ENCODE data around the gene CRIM1. TPM values are rescaled to one million over a fixed set of nuclear protein-coding genes. Genes with fewer than 3 reads are reported as not detected.
A peak's percentile ranks its signal among the peaks of the same experiment; 100 is the strongest.

The CRIM1 gene
- total RNA-seq, 1 donor from 2014 or later = 105 TPM

DNA sequence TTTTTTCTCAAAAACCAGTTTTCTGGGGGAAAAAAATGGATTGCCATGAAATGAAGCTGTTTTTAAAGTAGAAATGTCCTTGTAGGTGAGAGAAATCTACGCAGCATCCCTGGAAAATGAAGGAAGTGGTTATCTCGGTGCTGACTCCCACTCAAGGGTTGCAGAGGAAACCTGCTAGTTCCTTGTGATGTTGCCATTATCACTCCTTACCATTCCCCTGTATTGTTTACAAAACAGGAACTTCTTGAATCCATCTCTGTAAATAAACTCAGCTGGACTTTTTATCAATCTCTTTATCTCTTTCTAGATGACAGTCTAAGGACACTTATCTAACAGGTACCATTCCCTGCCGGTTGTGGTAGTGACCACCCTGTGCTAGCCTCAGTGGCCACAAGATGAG, 181.2 kb downstream of the CRIM1 start:
- DNase-seq (no peak), ATAC-seq (no peak)
- Histone ChIP-seq H3K27ac (no peak overlapping the region), H3K27me3 (ENCODE audit: low read depth) (no peaks in the 10 kb centered on the region), H3K4me3 (no peak overlapping the region), H3K9me3 (no peaks in the 10 kb centered on the region), H3K36me3 (peaks cover 64% of the 10 kb centered on the region), H3K4me1 (no peaks in the 10 kb centered on the region)
- TF ChIP-seq, protein P1, sequence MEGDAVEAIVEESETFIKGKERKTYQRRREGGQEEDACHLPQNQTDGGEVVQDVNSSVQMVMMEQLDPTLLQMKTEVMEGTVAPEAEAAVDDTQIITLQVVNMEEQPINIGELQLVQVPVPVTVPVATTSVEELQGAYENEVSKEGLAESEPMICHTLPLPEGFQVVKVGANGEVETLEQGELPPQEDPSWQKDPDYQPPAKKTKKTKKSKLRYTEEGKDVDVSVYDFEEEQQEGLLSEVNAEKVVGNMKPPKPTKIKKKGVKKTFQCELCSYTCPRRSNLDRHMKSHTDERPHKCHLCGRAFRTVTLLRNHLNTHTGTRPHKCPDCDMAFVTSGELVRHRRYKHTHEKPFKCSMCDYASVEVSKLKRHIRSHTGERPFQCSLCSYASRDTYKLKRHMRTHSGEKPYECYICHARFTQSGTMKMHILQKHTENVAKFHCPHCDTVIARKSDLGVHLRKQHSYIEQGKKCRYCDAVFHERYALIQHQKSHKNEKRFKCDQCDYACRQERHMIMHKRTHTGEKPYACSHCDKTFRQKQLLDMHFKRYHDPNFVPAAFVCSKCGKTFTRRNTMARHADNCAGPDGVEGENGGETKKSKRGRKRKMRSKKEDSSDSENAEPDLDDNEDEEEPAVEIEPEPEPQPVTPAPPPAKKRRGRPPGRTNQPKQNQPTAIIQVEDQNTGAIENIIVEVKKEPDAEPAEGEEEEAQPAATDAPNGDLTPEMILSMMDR (IDR thresholded peaks at IDR 0.05) = no peak
- intact Hi-C loops (cut with DNase I) = no loop called here

- Histone ChIP-seq H3K9me3 (no peaks in the 10 kb centered on the region), H3K36me3 (peaks cover 65% of the 10 kb centered on the region), H3K27me3 (ENCODE audit: low read depth) (no peaks in the 10 kb centered on the region), H3K27ac (no peak overlapping the region), H3K4me3 (no peak overlapping the region), H3K4me1 (no peaks in the 10 kb centered on the region)
- ATAC-seq (peak; percentile 44 to 47), DNase-seq (no peak)
- intact Hi-C loops (cut with DNase I) = no loop called here
- TF ChIP-seq, protein P1 (IDR thresholded peaks at IDR 0.05) = no peak
Measured at GRCh38 chr2:36538335-36538734, 182.8 kb downstream of the CRIM1 start.

- intact Hi-C loops (cut with DNase I) = no loop called here
- H3K36me3 ChIP-seq = peaks cover 75% of the 10 kb centered on the region
- H3K4me3 ChIP-seq = no peak overlapping the region
- H3K4me1 ChIP-seq = no peaks in the 10 kb centered on the region
- DNase-seq (no peak), ATAC-seq (no peak)
- no peaks in the 10 kb centered on the region for H3K9me3 ChIP-seq
- no peaks in the 10 kb centered on the region for H3K27me3 ChIP-seq (ENCODE audit: low read depth)
- TF ChIP-seq, protein P1 (IDR thresholded peaks at IDR 0.05) = no peak
- H3K27ac ChIP-seq = no peak overlapping the region
Measured at GRCh38 chr2:36539631-36540030, 184.1 kb downstream of the CRIM1 start.

DNA sequence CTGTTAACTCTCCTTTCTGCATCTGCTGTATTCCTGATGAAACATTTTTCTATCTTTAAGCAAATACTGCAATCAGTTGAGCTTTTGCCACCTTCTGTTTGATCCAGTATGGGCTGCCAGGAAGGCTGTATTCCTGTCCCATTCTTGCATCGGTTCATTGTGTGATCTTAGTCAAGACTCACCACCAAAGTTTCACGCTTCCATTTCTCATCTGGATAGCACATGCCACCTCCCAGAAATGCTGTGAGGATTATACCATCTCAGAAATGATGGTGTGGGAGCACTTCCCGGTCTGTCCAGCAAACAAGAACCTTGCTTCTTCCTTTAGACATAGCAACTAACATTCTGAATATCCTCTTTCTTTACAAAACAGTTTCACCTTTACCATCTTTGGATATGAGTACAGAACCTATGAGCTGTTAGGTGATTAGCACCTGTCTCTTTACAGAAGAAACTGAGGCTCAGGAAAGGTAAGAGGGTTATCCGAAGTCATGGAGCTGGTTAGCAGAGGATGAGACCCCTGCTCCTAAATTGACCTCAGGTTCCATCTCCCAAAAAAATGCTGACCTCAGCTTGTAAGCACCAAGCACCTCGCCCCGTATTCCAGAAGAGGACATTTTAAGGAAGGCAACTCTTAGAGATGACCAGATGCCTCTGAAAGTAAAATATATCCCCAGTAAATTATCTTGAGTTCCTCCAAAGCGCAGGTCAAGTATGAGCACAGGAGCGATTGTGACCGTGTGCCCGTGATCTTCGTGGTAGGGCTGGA, 185.6 kb downstream of the CRIM1 start:
- H3K4me3 ChIP-seq = no peak overlapping the region
- H3K4me1 ChIP-seq = no peaks in the 10 kb centered on the region
- TF ChIP-seq, protein P1 (IDR thresholded peaks at IDR 0.05) = no peak
- peaks cover 87% of the 10 kb centered on the region for H3K36me3 ChIP-seq
- no peak for DNase-seq
- ATAC-seq = no peak
- H3K27ac ChIP-seq = no peak overlapping the region
- no peaks in the 10 kb centered on the region for H3K27me3 ChIP-seq (ENCODE audit: low read depth)
- intact Hi-C loops (cut with DNase I) = no loop called here
- H3K9me3 ChIP-seq = no peaks in the 10 kb centered on the region

DNA sequence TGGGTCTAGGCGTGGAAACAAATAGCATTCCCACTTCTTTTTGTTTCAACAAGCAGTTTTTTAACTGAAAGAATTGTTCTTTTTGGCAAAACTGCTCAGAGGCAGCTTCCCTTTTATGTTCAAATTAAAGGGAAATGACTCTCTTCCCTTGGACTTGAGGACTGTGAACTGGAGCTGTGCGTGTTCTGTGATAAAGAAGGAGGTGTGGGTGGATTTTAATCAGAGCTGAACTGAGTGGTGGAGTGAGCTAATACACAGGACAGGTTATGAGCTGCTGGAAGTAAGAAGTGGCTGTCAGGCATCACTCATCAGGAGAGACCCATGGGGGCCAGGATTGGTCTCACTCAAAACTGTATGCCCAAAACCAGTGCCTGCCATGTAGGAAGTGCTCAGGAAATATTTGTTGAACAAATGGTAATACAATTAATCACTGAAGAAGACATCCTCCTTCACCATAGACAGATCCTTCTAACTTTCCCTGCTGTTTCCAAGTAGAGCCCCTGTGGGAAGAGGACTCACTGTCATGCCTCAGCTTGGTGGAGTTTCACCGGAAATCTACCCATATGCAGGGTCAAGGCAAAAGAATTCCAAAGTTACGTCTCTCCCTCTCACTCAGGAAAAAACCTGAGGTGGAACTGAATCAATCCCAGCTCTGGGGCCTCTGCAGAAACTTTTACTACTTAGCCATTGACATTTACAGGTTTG, 186.5 kb downstream of the CRIM1 start:
- TF ChIP-seq, protein P1 (IDR thresholded peaks at IDR 0.05) = no peak
- Histone ChIP-seq H3K9me3 (no peaks in the 10 kb centered on the region), H3K27ac (no peak overlapping the region), H3K36me3 (peaks cover 87% of the 10 kb centered on the region), H3K4me1 (no peaks in the 10 kb centered on the region), H3K4me3 (no peak overlapping the region), H3K27me3 (ENCODE audit: low read depth) (no peaks in the 10 kb centered on the region)
- intact Hi-C loops (cut with DNase I) = no loop called here
- ATAC-seq = peak in 1 of 2 donors; percentile 24
- DNase-seq = no peak

Data from lower lobe of right lung (tissue), 2 donors.